Neural cell (in vitro differentiated cells): ENCODE results near the gene TESK1. TPM values are rescaled to one million over a fixed set of nuclear protein-coding genes. Genes with fewer than 3 reads are reported as not detected.

Experiments used
- H2AFZ ChIP-seq: fragments of 200-600, 300-800 bp; sonication (generic), shearing (Covaris generic); 2 replicates; pipeline ENCODE4 v1.6.0; 2014; ENCODE audit warnings: low read depth, mild to moderate bottlenecking, antibody characterized with exemption, low read length, moderate library complexity
- H3F3A ChIP-seq: fragments of 200-600 bp; shearing (Covaris generic); 2 replicates; pipeline ENCODE4 v1.6.1; 2016; ENCODE audit warnings: mild to moderate bottlenecking, moderate library complexity, mixed read lengths, antibody characterized with exemption, low read length; ENCODE audit not compliant: insufficient read depth, poor library complexity, severe bottlenecking
- H3K27ac ChIP-seq: fragments of 200-600, 300-800 bp; sonication (generic), shearing (Covaris generic); 2 replicates; pipeline ENCODE4 v1.5.1; 2014; ENCODE audit warnings: mild to moderate bottlenecking, low read length, moderate library complexity
- H3K27me3 ChIP-seq: fragments of 300-800, 200-600 bp; sonication (generic), shearing (Covaris generic); 2 replicates; pipeline ENCODE4 v1.6.0; 2014; ENCODE audit warnings: mild to moderate bottlenecking, low read depth, low read length, moderate library complexity; ENCODE audit not compliant: insufficient read depth
- H3K36me3 ChIP-seq: fragments of 300-800, 200-600 bp; sonication (generic), shearing (Covaris generic); 2 replicates; pipeline ENCODE4 v1.5.1; 2014; ENCODE audit warnings: mild to moderate bottlenecking, antibody characterized with exemption, low read length, moderate library complexity; ENCODE audit not compliant: insufficient read depth
- H3K4me2 ChIP-seq: fragments of 300-800, 200-600 bp; sonication (generic), shearing (Covaris generic); 2 replicates; pipeline ENCODE4 v1.6.0; 2014; ENCODE audit warnings: mild to moderate bottlenecking, low read length
- H3K4me3 ChIP-seq: fragments of 300-800, 200-600 bp; sonication (generic), shearing (Covaris generic); 2 replicates; pipeline ENCODE4 v1.5.1; 2014; ENCODE audit warnings: mild to moderate bottlenecking, low read length, moderate library complexity
- H3K79me2 ChIP-seq: fragments of 200-600 bp; shearing (Covaris generic); replicated peaks from 2 replicates; pipeline ENCODE4 v1.6.0; 2014; ENCODE audit warnings: mild to moderate bottlenecking, low read length, moderate library complexity; ENCODE audit not compliant: insufficient read depth
- H3K9ac ChIP-seq: fragments of 300-800, 200-600 bp; sonication (generic), shearing (Covaris generic); 2 replicates; pipeline ENCODE4 v1.6.1; 2016; ENCODE audit warnings: mild to moderate bottlenecking, low read length, mixed read lengths
- H3K9me2 ChIP-seq: fragments of 200-600 bp; shearing (Covaris generic); 2 replicates; pipeline ENCODE4 v1.6.1; 2016; ENCODE audit warnings: mild to moderate bottlenecking, low read length, mixed read lengths; ENCODE audit not compliant: insufficient read depth
- H3K9me3 ChIP-seq: fragments of 200-600, 300-800 bp; sonication (generic), shearing (Covaris generic); 2 replicates; pipeline ENCODE4 v1.6.1; 2016; ENCODE audit warnings: mild to moderate bottlenecking, mixed run types, low read length, moderate library complexity, mixed read lengths
- H4K20me1 ChIP-seq: fragments of 200-600 bp; shearing (Covaris generic); 2 replicates; pipeline ENCODE4 v1.6.1; 2016; ENCODE audit warnings: mild to moderate bottlenecking, mixed run types; ENCODE audit not compliant: insufficient read depth
- CTCF ChIP-seq: fragments of 450-650 bp; IDR thresholded peaks from 2 replicates; pipeline ENCODE4 v1.5.1; 2014; ENCODE audit warnings: antibody characterized with exemption, mild to moderate bottlenecking, moderate library complexity; ENCODE audit not compliant: poor library complexity, severe bottlenecking
- EP300 ChIP-seq: fragments of 450-650 bp; conservative IDR thresholded peaks from 2 replicates; pipeline ENCODE4 v1.6.1; 2014; ENCODE audit warnings: antibody characterized with exemption, mild to moderate bottlenecking, moderate library complexity; ENCODE audit not compliant: poor library complexity, severe bottlenecking
- EZH2 ChIP-seq: fragments of 200-600, 300-800 bp; shearing (Covaris generic), sonication (generic); IDR thresholded peaks from 2 replicates; pipeline ENCODE4 v1.6.1; 2014; ENCODE audit warnings: antibody characterized with exemption, low read length, borderline replicate concordance, mild to moderate bottlenecking; ENCODE audit not compliant: insufficient read depth, poor library complexity, severe bottlenecking
- MXI1 ChIP-seq: fragments of 450-650 bp; conservative IDR thresholded peaks from 2 replicates; pipeline ENCODE4 v1.6.1; 2014; ENCODE audit warnings: antibody characterized with exemption, mild to moderate bottlenecking; ENCODE audit not compliant: poor library complexity, severe bottlenecking
- POLR2AphosphoS5 ChIP-seq: IDR thresholded peaks from 2 replicates; pipeline ENCODE4 v1.6.1; 2012
- RAD21 ChIP-seq: fragments of 450-650 bp; conservative IDR thresholded peaks from 2 replicates; pipeline ENCODE4 v1.6.1; 2014; ENCODE audit warnings: antibody characterized with exemption, mild to moderate bottlenecking, moderate library complexity
- REST ChIP-seq: IDR thresholded peaks from 2 replicates; pipeline ENCODE4 v1.6.1; 2012; ENCODE audit warnings: borderline replicate concordance
- SMC3 ChIP-seq: fragments of 450-650 bp; conservative IDR thresholded peaks from 2 replicates; pipeline ENCODE4 v1.6.1; 2014; ENCODE audit warnings: antibody characterized with exemption, mild to moderate bottlenecking, moderate library complexity; ENCODE audit not compliant: poor library complexity
- TAF1 ChIP-seq: IDR thresholded peaks from 2 replicates; pipeline ENCODE4 v1.6.1; 2012; ENCODE audit warnings: low read depth
- polyA plus RNA-seq: library from polyadenylated mRNA; depleted of rRNA; stranded (reverse); fragments of >200 nt; gene quantifications from 2 replicates; pipeline ENCODE4 v1.2.3, GENCODE V29; 2014

The TESK1 gene
- polyA plus RNA-seq, 1 donor from 2014 or later, result 37.9 TPM

- Histone ChIP-seq H3K79me2 (no peaks in the 10 kb centered on the region), H3K27ac (no peak overlapping the region), H3K9ac (no peak overlapping the region), H3K4me2 (no peak overlapping the region), H2AFZ (no peak overlapping the region), H3K27me3 (peaks cover 33% of the 10 kb centered on the region), H4K20me1 (no peaks in the 10 kb centered on the region), H3F3A (no peaks in the 10 kb centered on the region), H3K4me3 (no peak overlapping the region), H3K9me3 (no peaks in the 10 kb centered on the region), H3K9me2 (no peaks in the 10 kb centered on the region), H3K36me3 (no peaks in the 10 kb centered on the region)
- no peak for TF ChIP-seq SMC3
These were observed 12.5 kb downstream of the TESK1 start for GRCh38 chr9:35617548-35617947.

GRCh38 chr9:35618325-35618727 is 13.3 kb downstream of the TESK1 start, which contains the start of gene CD72:
CD72 (minus strand) TSS chr9:35618413; CDS start chr9:35618303, 110 bp downstream.
- Histone ChIP-seq H3K9ac (no peak within 1 kb of the TSS), H3F3A (no peaks in the 10 kb centered on the region), H3K9me3 (no peaks in the 10 kb centered on the region), H4K20me1 (no peaks in the 10 kb centered on the region), H3K27me3 (peaks cover 33% of the 10 kb centered on the region), H3K79me2 (no peaks in the 10 kb centered on the region), H3K9me2 (no peaks in the 10 kb centered on the region), H3K4me2 (no peak within 1 kb of the TSS), H3K27ac (no peak within 1 kb of the TSS), H2AFZ (no peak within 1 kb of the TSS), H3K4me3 (no peak within 1 kb of the TSS), H3K36me3 (no peaks in the 10 kb centered on the region)
- TF ChIP-seq EP300 (no peak), MXI1 (no peak)

- no peak overlapping the region for H2AFZ ChIP-seq
- peaks cover 33% of the 10 kb centered on the region for H3K27me3 ChIP-seq
These were observed 14.1 kb downstream of the TESK1 start for GRCh38 chr9:35618854-35619799.

More at GRCh38 chr9:35618854-35619799, 14.1 kb downstream of the TESK1 start:
- Histone ChIP-seq H3K9me2 (no peaks in the 10 kb centered on the region), H3K27ac (no peak overlapping the region), H3K36me3 (no peaks in the 10 kb centered on the region), H3K9me3 (no peaks in the 10 kb centered on the region), H3K4me2 (no peak overlapping the region), H3K9ac (no peak overlapping the region), H3K4me3 (no peak overlapping the region), H3K79me2 (no peaks in the 10 kb centered on the region), H4K20me1 (no peaks in the 10 kb centered on the region), H3F3A (no peaks in the 10 kb centered on the region)
- TF ChIP-seq RAD21 (no peak), EP300 (no peak), SMC3 (no peak), EZH2 (no peak), TAF1 (no peak), REST (no peak), CTCF (no peak), POLR2AphosphoS5 (no peak), MXI1 (no peak)
